GM12878 (cell line): ENCODE measurements around the gene KRT80. TPM values are rescaled to one million over a fixed set of nuclear protein-coding genes. Genes with fewer than 3 reads are reported as not detected.

ENCODE experiments used
- ATAC-seq: fragments of 200-7000 bp; cut with Tn5 transposase; 3 replicates; pipeline ENCODE4 v1.9.1; 2020; ENCODE audit warnings: mild to moderate bottlenecking, moderate library complexity
- BruUV-seq: library from RNA; stranded (reverse); fragments of 400-500 nt; replicated peaks from 2 replicates; lab custom pipeline; 2021; lab: Mats Ljungman, UMichigan
- CTCF ChIA-PET: fragments of 300-600 bp; sonication (Branson Sonifier 250); formaldehyde crosslinking; extraction: SDS; loops from one replicate; lab custom pipeline; 2021; ENCODE audit warnings: inconsistent platforms; lab: Yijun Ruan, JAX
- POLR2A ChIA-PET: fragments of 350-600 bp; formaldehyde crosslinking; extraction: SDS; loops from one replicate; lab custom pipeline; 2021; ENCODE audit warnings: inconsistent platforms; lab: Charles Lee
- RAD21 ChIA-PET: fragments of 300-600 bp; sonication (Branson Sonifier 250); formaldehyde crosslinking; loops from one replicate; lab custom pipeline; 2023; ENCODE audit warnings: antibody characterized with exemption; ENCODE audit not compliant: unreplicated experiment; lab: Charles Lee
- SMC1A ChIA-PET: fragments of 300-600 bp; sonication (Branson Sonifier 250); formaldehyde crosslinking; loops from one replicate; lab custom pipeline; 2023; ENCODE audit not compliant: unreplicated experiment, uncharacterized antibody; lab: Charles Lee
- DNase-seq: peaks from one replicate; pipeline ENCODE4 v3.0.0-alpha.2; 2011; ENCODE audit warnings: low read depth, low spot score
- FAIRE-seq: peaks from 3 replicates; lab custom pipeline; 2011; peaks lifted over from hg19 to GRCh38; lab: Jason Lieb, UNC
- H2AFZ ChIP-seq: 2 replicates; pipeline ENCODE4 v1.6.0; 2011; ENCODE audit warnings: low read depth, low read length, control low read depth; ENCODE audit not compliant: control insufficient read depth
- H3K27ac ChIP-seq: 2 replicates; pipeline ENCODE4 v1.5.1; 2011; ENCODE audit warnings: control low read depth; ENCODE audit not compliant: control insufficient read depth, insufficient read depth
- H3K27me3 ChIP-seq, 2 experiments: replicated peaks in 1 of 2; 2 replicates each; pipeline versions ENCODE4 v1.6.0 to v1.6.1; 2011; ENCODE audit warnings: low read length in 1 of 2; ENCODE audit not compliant: control insufficient read depth in 2 of 2, insufficient read depth in 2 of 2
- H3K36me3 ChIP-seq, 2 experiments: 2 replicates each; pipeline ENCODE4 v1.5.1; 2011; ENCODE audit warnings: low read length in 1 of 2; ENCODE audit not compliant: control insufficient read depth in 2 of 2, insufficient read depth in 2 of 2
- H3K4me1 ChIP-seq: 2 replicates; pipeline ENCODE4 v1.6.1; 2011; ENCODE audit warnings: mild to moderate bottlenecking, low read length, moderate library complexity, mixed read lengths; ENCODE audit not compliant: control insufficient read depth, insufficient read depth
- H3K4me2 ChIP-seq: 2 replicates; pipeline ENCODE4 v1.6.0; 2011; ENCODE audit warnings: control low read depth; ENCODE audit not compliant: control insufficient read depth, insufficient read depth
- H3K4me3 ChIP-seq: fragments of 200-600 bp; sonication (generic); 2 replicates; pipeline ENCODE4 v1.5.1; 2016
- H3K79me2 ChIP-seq: 2 replicates; pipeline ENCODE4 v1.6.0; 2011; ENCODE audit warnings: low read length; ENCODE audit not compliant: control insufficient read depth, insufficient read depth
- H3K9ac ChIP-seq: 2 replicates; pipeline ENCODE4 v1.8.0; 2011; ENCODE audit warnings: low read length, control low read depth, mixed read lengths; ENCODE audit not compliant: control insufficient read depth, insufficient read depth
- H3K9me3 ChIP-seq: replicated peaks from 3 replicates; pipeline ENCODE4 v1.5.1; 2011; ENCODE audit warnings: mild to moderate bottlenecking, low read length; ENCODE audit not compliant: control insufficient read depth, insufficient read depth
- H4K20me1 ChIP-seq: 2 replicates; pipeline ENCODE4 v1.6.0; 2011; ENCODE audit not compliant: control insufficient read depth, insufficient read depth
- CBFB ChIP-seq: IDR thresholded peaks from 2 replicates; pipeline ENCODE4 v1.6.1; 2016; ENCODE audit warnings: antibody characterized with exemption, low read depth
- CREB1 ChIP-seq: IDR thresholded peaks from 2 replicates; pipeline ENCODE4 v1.6.1; 2012; ENCODE audit warnings: low read depth, mild to moderate bottlenecking, inconsistent platforms
- ETV6 ChIP-seq, 2 experiments: fragments of 450-650 bp in 1 of 2; IDR thresholded peaks in 1 of 2; conservative IDR thresholded peaks in 1 of 2; 2 replicates each; pipeline ENCODE4 v1.6.1; 2014; ENCODE audit warnings: antibody characterized with exemption in 1 of 2, borderline replicate concordance in 1 of 2, low read depth in 1 of 2, mild to moderate bottlenecking in 1 of 2, moderate library complexity in 1 of 2
- WGBS: methylation state at CpG from one replicate; pipeline ENCODE4 v1.1.6; 2016; ENCODE audit warnings: low lambda C conversion rate; ENCODE audit not compliant: insufficient replicate concordance, insufficient coverage; ENCODE audit errors: missing lambda C conversion rate; 5-methylcytosine and 5-hydroxymethylcytosine counted together
- in situ Hi-C: fragments of 300-500 bp; cut with MboI; formaldehyde crosslinking; loops from 9 replicates; pipeline ENCODE4 v1.14.3; 2018; ENCODE audit warnings: mixed read lengths
- intact Hi-C: fragments of 100-400 bp; cut with micrococcal nuclease; formaldehyde crosslinking; loops from one replicate; pipeline ENCODE4 v1.14.2; 2022; ENCODE audit not compliant: unreplicated experiment
- polyA plus RNA-seq, 11 experiments: library from polyadenylated mRNA; depleted of rRNA in 4 of 11; unstranded in 6 of 11; stranded (reverse) in 5 of 11; fragments of >200 nt; fragmentation: Nextera tagmentation in 4 of 11; fragmentation: Illumina TruSeq in 1 of 11; extraction: Ambion mirVana in 4 of 11; extraction: Trizol in 1 of 11; gene quantifications; 1 replicate in 1 of 11; 2 replicates in 10 of 11; pipeline versions ENCODE4 v1.2.1 to v1.2.3, GENCODE V29; 2011 to 2016; ENCODE audit warnings: inconsistent platforms in 2 of 11, missing spikeins in 2 of 11, low read depth in 1 of 11
- total RNA-seq, 4 experiments: library from RNA; depleted of rRNA in 3 of 4; stranded (reverse); fragments of >200 nt in 3 of 4; fragmentation: Illumina TruSeq in 1 of 4; extraction: Trizol in 1 of 4; gene quantifications; 2 replicates each; pipeline versions ENCODE4 v1.2.1 to v1.2.3, GENCODE V29; 2013 to 2021
- TF ChIP-seq, protein P1 (sequence below): fragments of 450-650 bp; IDR thresholded peaks from 2 replicates; pipeline ENCODE4 v1.6.1; 2016; ENCODE audit warnings: mild to moderate bottlenecking
- TF ChIP-seq, protein P2 (sequence below): IDR thresholded peaks from 2 replicates; pipeline ENCODE4 v1.6.1; 2012; ENCODE audit warnings: low read depth, low read length, improper control_type of control experiment

The KRT80 gene
- total and polyA plus RNA-seq, 10 of the 15 experiments (the other 5 are each of a cell fraction or from before 2014, with no cell fraction given), result 0.01 TPM; not detected in 9

DNA sequence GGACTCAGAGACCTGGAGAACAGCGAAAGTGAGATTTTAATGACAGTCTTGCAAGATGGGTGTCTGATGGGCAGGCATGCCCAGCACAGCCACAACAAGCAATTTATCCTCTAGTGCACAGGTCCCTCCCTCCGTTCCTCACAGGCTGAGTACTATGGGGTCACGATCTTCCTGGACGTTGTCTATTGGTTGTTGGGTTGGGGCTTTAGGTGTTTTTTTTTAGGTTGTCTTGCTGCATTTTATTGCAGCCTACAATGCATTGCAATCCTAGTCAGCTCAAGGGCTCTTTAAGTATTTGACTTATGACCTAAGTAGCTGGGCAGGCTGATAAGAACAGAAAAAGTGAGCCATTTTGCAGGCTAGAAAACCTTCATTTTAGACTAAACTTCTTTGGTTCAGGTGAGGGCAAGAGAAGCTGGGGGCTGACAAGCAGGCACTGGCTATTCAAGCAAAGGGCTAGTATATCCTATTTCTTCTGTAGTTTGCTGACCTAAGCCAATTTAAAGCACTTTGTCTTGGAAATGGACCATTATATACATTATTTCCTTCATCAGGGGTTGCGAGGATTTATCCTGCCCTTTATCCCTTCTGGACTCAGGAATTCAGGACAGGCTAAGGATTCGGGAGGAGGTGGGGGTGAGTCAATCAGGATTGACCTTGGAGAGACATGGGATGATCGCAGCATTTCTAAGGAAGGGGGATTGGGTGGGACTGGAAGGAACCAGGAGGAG, 47.3 kb upstream of the KRT80 start:
- in situ Hi-C loops, result no loop called here
- Histone ChIP-seq H2AFZ (no peak overlapping the region), H3K4me3 (no peak overlapping the region), H3K9me3 (no peaks in the 10 kb centered on the region), H3K79me2 (no peaks in the 10 kb centered on the region), H3K27ac (no peak overlapping the region), H3K36me3 (no peaks in the 10 kb centered on the region), H4K20me1 (no peaks in the 10 kb centered on the region), H3K4me2 (no peak overlapping the region), H3K4me1 (peaks cover 10% of the 10 kb centered on the region), H3K9ac (no peak overlapping the region), H3K27me3 (0 out of 4 replicates have a peak, but pooled peaks cover 0 to 1% of the 10 kb centered on the region in 2 experiments)
- ChIA-PET RAD21 (no interaction called here), SMC1A (no interaction called here), CTCF (interaction anchor here (0.6 to 4.2 kb wide), 5 partner anchors 12 to 115 kb away, joined by 3 to 26 read pairs (median 7); no protein-coding TSS in a partner anchor), POLR2A (no interaction called here)
- DNase-seq, result no peak
- FAIRE-seq, result no peak
- 53% methylated on average over 7 of the region's 7 CpGs for WGBS
- no peak for ATAC-seq
- BruUV-seq, result no TSS peak
- intact Hi-C loops, result no loop called here
- no peak for TF ChIP-seq ETV6 (conservative IDR thresholded peaks at IDR 0.05 in 1 of 2, IDR thresholded peaks at IDR 0.05 in 1 of 2; ENCODE audit: borderline replicate concordance in 1 of 2, low read depth in 1 of 2)
- TF ChIP-seq, protein P1, sequence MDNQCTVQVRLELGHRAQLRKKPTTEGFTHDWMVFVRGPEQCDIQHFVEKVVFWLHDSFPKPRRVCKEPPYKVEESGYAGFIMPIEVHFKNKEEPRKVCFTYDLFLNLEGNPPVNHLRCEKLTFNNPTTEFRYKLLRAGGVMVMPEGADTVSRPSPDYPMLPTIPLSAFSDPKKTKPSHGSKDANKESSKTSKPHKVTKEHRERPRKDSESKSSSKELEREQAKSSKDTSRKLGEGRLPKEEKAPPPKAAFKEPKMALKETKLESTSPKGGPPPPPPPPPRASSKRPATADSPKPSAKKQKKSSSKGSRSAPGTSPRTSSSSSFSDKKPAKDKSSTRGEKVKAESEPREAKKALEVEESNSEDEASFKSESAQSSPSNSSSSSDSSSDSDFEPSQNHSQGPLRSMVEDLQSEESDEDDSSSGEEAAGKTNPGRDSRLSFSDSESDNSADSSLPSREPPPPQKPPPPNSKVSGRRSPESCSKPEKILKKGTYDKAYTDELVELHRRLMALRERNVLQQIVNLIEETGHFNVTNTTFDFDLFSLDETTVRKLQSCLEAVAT, result no peak
- TF ChIP-seq CBFB, result no peak
- no peak for TF ChIP-seq CREB1
- TF ChIP-seq, protein P2, sequence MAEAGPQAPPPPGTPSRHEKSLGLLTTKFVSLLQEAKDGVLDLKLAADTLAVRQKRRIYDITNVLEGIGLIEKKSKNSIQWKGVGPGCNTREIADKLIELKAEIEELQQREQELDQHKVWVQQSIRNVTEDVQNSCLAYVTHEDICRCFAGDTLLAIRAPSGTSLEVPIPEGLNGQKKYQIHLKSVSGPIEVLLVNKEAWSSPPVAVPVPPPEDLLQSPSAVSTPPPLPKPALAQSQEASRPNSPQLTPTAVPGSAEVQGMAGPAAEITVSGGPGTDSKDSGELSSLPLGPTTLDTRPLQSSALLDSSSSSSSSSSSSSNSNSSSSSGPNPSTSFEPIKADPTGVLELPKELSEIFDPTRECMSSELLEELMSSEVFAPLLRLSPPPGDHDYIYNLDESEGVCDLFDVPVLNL, result no peak
